ENCODE data around the gene TCERG1L. TPM values are rescaled to one million over a fixed set of nuclear protein-coding genes. Genes with fewer than 3 reads are reported as not detected.

Gene TCERG1L
- total RNA-seq, 1 experiment from 2014 or later: 1.5 TPM

DNA sequence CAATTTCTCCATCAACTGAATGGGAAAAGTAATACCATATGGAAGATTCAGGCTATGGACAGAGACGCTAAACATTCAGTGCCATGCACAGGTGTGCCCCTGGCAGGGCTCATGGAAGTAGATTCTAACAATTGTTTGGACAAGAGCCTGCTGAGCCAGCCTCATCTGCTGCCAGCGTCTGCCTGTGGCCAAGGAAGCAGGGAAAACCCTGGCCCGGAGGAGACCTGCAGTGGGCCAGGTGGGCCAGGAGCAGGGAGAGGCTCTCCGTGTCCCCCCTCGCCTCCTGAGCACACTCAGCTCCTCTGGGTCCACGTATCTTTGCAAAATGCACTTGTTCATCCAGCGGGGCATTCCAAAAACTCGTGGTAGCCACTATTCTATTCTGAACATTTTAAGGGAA, 130.1 kb downstream of the TCERG1L start:
- Mint-ChIP-seq H3K27ac (no peak overlapping the region), H3K36me3 (peaks cover 64% of the 10 kb centered on the region), H3K27me3 (ENCODE audit: low read depth) (peaks cover 4% of the 10 kb centered on the region; the same call in 1 of the 2 replicates), H3K9me3 (peaks cover 55% of the 10 kb centered on the region), H3K4me3 (no peak overlapping the region), H3K4me1 (no peaks in the 10 kb centered on the region)
- CTCF ChIA-PET: no interaction called here
- ATAC-seq (no peak), DNase-seq (ENCODE audit: low spot score) (no peak)
- POLR2A ChIA-PET: no interaction called here
- TF ChIP-seq, protein P1, sequence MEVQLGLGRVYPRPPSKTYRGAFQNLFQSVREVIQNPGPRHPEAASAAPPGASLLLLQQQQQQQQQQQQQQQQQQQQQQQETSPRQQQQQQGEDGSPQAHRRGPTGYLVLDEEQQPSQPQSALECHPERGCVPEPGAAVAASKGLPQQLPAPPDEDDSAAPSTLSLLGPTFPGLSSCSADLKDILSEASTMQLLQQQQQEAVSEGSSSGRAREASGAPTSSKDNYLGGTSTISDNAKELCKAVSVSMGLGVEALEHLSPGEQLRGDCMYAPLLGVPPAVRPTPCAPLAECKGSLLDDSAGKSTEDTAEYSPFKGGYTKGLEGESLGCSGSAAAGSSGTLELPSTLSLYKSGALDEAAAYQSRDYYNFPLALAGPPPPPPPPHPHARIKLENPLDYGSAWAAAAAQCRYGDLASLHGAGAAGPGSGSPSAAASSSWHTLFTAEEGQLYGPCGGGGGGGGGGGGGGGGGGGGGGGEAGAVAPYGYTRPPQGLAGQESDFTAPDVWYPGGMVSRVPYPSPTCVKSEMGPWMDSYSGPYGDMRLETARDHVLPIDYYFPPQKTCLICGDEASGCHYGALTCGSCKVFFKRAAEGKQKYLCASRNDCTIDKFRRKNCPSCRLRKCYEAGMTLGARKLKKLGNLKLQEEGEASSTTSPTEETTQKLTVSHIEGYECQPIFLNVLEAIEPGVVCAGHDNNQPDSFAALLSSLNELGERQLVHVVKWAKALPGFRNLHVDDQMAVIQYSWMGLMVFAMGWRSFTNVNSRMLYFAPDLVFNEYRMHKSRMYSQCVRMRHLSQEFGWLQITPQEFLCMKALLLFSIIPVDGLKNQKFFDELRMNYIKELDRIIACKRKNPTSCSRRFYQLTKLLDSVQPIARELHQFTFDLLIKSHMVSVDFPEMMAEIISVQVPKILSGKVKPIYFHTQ (CRISPR knock-in tag; IDR thresholded peaks at IDR 0.05): no peak
- no peak for TF ChIP-seq CREM (CRISPR knock-in tag; IDR thresholded peaks at IDR 0.05)
- TF ChIP-seq TEAD1 (CRISPR knock-in tag; IDR thresholded peaks at IDR 0.05): no peak
- no peak for TF ChIP-seq TP53 (CRISPR knock-in tag; IDR thresholded peaks at IDR 0.05)

DNA sequence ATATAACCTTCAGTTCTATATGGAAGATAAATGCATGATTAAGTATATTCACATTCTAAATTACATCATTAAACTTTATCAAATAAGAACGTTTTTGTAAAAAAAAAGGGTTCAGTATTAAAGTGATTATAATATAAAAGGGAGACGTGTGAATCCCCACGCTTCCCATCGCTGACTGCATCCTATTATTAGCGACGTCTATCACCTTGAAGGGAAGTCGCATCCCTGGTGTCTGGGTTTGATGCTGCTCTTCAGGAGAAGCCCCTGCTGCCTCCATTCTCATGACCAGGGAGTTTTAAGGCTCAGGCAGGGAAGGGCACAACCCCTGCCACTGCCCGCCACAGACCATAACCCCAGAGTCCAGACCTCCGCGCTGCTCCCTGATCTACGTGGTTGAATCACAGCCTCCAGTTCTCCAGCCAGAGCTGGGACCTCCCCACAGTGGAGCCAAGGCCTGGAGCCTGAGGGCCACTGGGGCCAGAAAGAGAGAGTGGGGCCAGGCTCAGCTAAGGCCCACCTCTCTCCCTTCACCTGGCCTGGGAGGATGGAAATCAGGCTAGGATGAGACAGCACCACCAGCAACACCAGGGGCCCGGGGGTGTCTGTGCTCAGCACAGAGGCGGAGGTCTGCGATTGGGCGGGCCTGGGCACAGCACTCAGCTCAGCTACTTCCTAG, 130.6 kb downstream of the TCERG1L start:
- ATAC-seq (no peak), DNase-seq (ENCODE audit: low spot score) (no peak)
- ChIA-PET POLR2A (no interaction called here), CTCF (no interaction called here)
- TF ChIP-seq, protein P2, sequence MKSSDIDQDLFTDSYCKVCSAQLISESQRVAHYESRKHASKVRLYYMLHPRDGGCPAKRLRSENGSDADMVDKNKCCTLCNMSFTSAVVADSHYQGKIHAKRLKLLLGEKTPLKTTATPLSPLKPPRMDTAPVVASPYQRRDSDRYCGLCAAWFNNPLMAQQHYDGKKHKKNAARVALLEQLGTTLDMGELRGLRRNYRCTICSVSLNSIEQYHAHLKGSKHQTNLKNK (CRISPR knock-in tag; IDR thresholded peaks at IDR 0.05): no peak
- TF ChIP-seq, protein P3, sequence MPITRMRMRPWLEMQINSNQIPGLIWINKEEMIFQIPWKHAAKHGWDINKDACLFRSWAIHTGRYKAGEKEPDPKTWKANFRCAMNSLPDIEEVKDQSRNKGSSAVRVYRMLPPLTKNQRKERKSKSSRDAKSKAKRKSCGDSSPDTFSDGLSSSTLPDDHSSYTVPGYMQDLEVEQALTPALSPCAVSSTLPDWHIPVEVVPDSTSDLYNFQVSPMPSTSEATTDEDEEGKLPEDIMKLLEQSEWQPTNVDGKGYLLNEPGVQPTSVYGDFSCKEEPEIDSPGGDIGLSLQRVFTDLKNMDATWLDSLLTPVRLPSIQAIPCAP (CRISPR knock-in tag; IDR thresholded peaks at IDR 0.05): no peak
- TF ChIP-seq CREB1 (CRISPR knock-in tag; IDR thresholded peaks at IDR 0.05) (no peak), IRF2 (CRISPR knock-in tag; IDR thresholded peaks at IDR 0.05; ENCODE audit: borderline replicate concordance, low read depth) (no peak), SOX15 (CRISPR knock-in tag; IDR thresholded peaks at IDR 0.05) (no peak), NR2C2 (CRISPR knock-in tag; IDR thresholded peaks at IDR 0.05) (no peak), ZNF317 (CRISPR knock-in tag; IDR thresholded peaks at IDR 0.05; ENCODE audit: borderline replicate concordance, low read depth) (no peak), ZNF121 (CRISPR knock-in tag; IDR thresholded peaks at IDR 0.05) (no peak)
- TF ChIP-seq, protein P4, sequence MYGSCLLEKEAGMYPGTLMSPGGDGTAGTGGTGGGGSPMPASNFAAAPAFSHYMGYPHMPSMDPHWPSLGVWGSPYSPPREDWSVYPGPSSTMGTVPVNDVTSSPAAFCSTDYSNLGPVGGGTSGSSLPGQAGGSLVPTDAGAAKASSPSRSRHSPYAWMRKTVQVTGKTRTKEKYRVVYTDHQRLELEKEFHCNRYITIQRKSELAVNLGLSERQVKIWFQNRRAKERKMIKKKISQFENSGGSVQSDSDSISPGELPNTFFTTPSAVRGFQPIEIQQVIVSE (CRISPR knock-in tag; IDR thresholded peaks at IDR 0.05; ENCODE audit: borderline replicate concordance): no peak
- TF ChIP-seq, protein P5, sequence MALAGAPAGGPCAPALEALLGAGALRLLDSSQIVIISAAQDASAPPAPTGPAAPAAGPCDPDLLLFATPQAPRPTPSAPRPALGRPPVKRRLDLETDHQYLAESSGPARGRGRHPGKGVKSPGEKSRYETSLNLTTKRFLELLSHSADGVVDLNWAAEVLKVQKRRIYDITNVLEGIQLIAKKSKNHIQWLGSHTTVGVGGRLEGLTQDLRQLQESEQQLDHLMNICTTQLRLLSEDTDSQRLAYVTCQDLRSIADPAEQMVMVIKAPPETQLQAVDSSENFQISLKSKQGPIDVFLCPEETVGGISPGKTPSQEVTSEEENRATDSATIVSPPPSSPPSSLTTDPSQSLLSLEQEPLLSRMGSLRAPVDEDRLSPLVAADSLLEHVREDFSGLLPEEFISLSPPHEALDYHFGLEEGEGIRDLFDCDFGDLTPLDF (CRISPR knock-in tag; IDR thresholded peaks at IDR 0.05): no peak
- TF ChIP-seq, protein P6, sequence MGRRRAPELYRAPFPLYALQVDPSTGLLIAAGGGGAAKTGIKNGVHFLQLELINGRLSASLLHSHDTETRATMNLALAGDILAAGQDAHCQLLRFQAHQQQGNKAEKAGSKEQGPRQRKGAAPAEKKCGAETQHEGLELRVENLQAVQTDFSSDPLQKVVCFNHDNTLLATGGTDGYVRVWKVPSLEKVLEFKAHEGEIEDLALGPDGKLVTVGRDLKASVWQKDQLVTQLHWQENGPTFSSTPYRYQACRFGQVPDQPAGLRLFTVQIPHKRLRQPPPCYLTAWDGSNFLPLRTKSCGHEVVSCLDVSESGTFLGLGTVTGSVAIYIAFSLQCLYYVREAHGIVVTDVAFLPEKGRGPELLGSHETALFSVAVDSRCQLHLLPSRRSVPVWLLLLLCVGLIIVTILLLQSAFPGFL (CRISPR knock-in tag; IDR thresholded peaks at IDR 0.05; ENCODE audit: borderline replicate concordance): no peak
- Mint-ChIP-seq H3K27ac (no peak overlapping the region), H3K4me1 (no peaks in the 10 kb centered on the region), H3K9me3 (peaks cover 49% of the 10 kb centered on the region), H3K4me3 (no peak overlapping the region), H3K27me3 (ENCODE audit: low read depth) (peaks cover 4% of the 10 kb centered on the region; the same call in 1 of the 2 replicates), H3K36me3 (peaks cover 58% of the 10 kb centered on the region)

DNA sequence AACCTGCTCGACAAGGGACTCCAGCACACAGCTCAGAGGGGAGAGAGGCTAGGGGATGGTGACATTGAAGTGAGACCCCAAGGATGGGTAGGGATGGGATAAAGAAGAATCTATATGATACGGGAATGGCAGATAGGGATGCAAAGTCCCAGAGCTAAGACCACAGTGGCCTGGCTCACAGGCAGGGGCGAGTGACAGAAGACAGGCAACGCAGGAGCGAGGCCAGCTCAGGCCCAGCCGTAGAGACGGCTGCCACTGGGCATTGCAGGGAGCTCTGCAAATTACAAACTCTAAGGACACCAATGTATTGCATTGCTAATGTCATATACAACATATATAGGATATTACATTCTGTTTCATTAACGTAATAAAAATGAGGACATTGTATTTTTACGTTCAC, 131.4 kb downstream of the TCERG1L start:
- DNase-seq (ENCODE audit: low spot score) (no peak), ATAC-seq (no peak)
- ChIA-PET POLR2A (no interaction called here), CTCF (interaction anchor here (1.0 kb wide), 1 partner anchor 91 kb away, joined by 3 read pairs; no protein-coding TSS in a partner anchor)
- H3K4me3 Mint-ChIP-seq: no peak overlapping the region
- no peaks in the 10 kb centered on the region for H3K4me1 Mint-ChIP-seq
- H3K27me3 Mint-ChIP-seq (ENCODE audit: low read depth): peaks cover 3% of the 10 kb centered on the region; the same call in 1 of the 2 replicates
- peaks cover 51% of the 10 kb centered on the region for H3K36me3 Mint-ChIP-seq
- H3K27ac Mint-ChIP-seq: no peak overlapping the region
- H3K9me3 Mint-ChIP-seq: peaks cover 41% of the 10 kb centered on the region
- no peak for TF ChIP-seq SMAD4 (CRISPR knock-in tag; IDR thresholded peaks at IDR 0.05)
- no peak for TF ChIP-seq FOXK1 (CRISPR knock-in tag; IDR thresholded peaks at IDR 0.05)
- TF ChIP-seq ATF1 (CRISPR knock-in tag; IDR thresholded peaks at IDR 0.05): no peak
- TF ChIP-seq, protein P7, sequence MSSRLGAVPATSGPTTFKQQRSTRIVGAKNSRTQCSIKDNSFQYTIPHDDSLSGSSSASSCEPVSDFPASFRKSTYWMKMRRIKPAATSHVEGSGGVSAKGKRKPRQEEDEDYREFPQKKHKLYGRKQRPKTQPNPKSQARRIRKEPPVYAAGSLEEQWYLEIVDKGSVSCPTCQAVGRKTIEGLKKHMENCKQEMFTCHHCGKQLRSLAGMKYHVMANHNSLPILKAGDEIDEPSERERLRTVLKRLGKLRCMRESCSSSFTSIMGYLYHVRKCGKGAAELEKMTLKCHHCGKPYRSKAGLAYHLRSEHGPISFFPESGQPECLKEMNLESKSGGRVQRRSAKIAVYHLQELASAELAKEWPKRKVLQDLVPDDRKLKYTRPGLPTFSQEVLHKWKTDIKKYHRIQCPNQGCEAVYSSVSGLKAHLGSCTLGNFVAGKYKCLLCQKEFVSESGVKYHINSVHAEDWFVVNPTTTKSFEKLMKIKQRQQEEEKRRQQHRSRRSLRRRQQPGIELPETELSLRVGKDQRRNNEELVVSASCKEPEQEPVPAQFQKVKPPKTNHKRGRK (CRISPR knock-in tag; IDR thresholded peaks at IDR 0.05; ENCODE audit: borderline replicate concordance): no peak
- TF ChIP-seq CBFB (CRISPR knock-in tag; IDR thresholded peaks at IDR 0.05; ENCODE audit: low read depth): no peak
- TF ChIP-seq KAT7 (CRISPR knock-in tag; IDR thresholded peaks at IDR 0.05; ENCODE audit: borderline replicate concordance): no peak
- TF ChIP-seq, protein P8, sequence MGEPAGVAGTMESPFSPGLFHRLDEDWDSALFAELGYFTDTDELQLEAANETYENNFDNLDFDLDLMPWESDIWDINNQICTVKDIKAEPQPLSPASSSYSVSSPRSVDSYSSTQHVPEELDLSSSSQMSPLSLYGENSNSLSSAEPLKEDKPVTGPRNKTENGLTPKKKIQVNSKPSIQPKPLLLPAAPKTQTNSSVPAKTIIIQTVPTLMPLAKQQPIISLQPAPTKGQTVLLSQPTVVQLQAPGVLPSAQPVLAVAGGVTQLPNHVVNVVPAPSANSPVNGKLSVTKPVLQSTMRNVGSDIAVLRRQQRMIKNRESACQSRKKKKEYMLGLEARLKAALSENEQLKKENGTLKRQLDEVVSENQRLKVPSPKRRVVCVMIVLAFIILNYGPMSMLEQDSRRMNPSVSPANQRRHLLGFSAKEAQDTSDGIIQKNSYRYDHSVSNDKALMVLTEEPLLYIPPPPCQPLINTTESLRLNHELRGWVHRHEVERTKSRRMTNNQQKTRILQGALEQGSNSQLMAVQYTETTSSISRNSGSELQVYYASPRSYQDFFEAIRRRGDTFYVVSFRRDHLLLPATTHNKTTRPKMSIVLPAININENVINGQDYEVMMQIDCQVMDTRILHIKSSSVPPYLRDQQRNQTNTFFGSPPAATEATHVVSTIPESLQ (CRISPR knock-in tag; IDR thresholded peaks at IDR 0.05): no peak

Measured in WTC11 (cell line).